ENCODE results near the gene UNC13C. TPM values are rescaled to one million over a fixed set of nuclear protein-coding genes. Genes with fewer than 3 reads are reported as not detected.

Gene UNC13C
- total and polyA plus RNA-seq, 8 donors = 0.03 to 6.4 (median 2.3) TPM; not detected in 3

GRCh38 chr15:54017959-54018358, 39.7 kb downstream of the UNC13C start:
- WGBS, 5 donors = 55 to 84% (median 78%) methylated on average over 3 of the region's 3 CpGs
- Histone ChIP-seq H3K36me3 (no peaks in the 10 kb centered on the region), H3K27ac (no peak overlapping the region), H3K4me3 (no peak overlapping the region), H3K4me1 (no peaks in the 10 kb centered on the region), H3K27me3 (no peaks in the 10 kb centered on the region), H3K9me3 (peaks cover 0 to 9% (median 6%) of the 10 kb centered on the region in 4 donors)
- intact Hi-C loops (cut with DNase I; ENCODE audit: low total_unique reads) = no loop called here
- TF ChIP-seq POLR2A (IDR thresholded peaks at IDR 0.05) = no peak
- TF ChIP-seq, protein P1, sequence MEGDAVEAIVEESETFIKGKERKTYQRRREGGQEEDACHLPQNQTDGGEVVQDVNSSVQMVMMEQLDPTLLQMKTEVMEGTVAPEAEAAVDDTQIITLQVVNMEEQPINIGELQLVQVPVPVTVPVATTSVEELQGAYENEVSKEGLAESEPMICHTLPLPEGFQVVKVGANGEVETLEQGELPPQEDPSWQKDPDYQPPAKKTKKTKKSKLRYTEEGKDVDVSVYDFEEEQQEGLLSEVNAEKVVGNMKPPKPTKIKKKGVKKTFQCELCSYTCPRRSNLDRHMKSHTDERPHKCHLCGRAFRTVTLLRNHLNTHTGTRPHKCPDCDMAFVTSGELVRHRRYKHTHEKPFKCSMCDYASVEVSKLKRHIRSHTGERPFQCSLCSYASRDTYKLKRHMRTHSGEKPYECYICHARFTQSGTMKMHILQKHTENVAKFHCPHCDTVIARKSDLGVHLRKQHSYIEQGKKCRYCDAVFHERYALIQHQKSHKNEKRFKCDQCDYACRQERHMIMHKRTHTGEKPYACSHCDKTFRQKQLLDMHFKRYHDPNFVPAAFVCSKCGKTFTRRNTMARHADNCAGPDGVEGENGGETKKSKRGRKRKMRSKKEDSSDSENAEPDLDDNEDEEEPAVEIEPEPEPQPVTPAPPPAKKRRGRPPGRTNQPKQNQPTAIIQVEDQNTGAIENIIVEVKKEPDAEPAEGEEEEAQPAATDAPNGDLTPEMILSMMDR (IDR thresholded peaks at IDR 0.05) = no peak
- no peak for TF ChIP-seq POLR2AphosphoS5 (IDR thresholded peaks at IDR 0.05)
- TF ChIP-seq EP300 (IDR thresholded peaks at IDR 0.05) = no peak
- peak in 1 of 2 donors; percentile 9 for DNase-seq

DNA sequence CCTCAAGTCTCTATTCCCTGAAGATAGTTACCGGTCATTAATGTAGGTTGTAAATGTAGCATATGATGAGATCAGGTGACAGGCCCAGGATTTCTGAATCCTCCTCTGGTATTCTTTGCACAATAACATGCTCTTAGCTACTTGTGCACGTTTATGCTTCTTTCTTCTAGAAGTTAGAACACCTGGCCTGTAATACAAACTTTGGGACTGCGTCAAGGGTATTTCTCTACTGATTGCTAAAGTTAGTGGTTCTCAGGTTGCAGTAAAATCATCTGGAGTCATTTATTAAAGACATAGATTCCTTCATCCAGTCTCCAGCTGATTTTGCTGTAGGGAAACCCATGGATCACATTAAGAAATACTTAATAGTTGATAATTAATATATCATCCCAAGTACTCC, 48.0 kb downstream of the UNC13C start:
- WGBS, 5 donors = 75 to 85% (median 80%) methylated on average over 3 of the region's 3 CpGs
- no peak overlapping the region for H3K27ac ChIP-seq
- no peak overlapping the region for H3K4me3 ChIP-seq

GRCh38 chr15:54026891-54027290, 48.6 kb downstream of the UNC13C start:
- WGBS, 5 donors = 53 to 62% (median 56%) methylated on average over 2 of the region's 2 CpGs
- TF ChIP-seq POLR2AphosphoS5 (IDR thresholded peaks at IDR 0.05) = no peak
- TF ChIP-seq POLR2A (IDR thresholded peaks at IDR 0.05) = no peak
- TF ChIP-seq, protein P1 (IDR thresholded peaks at IDR 0.05) = no peak
- TF ChIP-seq EP300 (IDR thresholded peaks at IDR 0.05) = no peak
- Histone ChIP-seq H3K9me3 (peaks cover 0 to 8% (median 3%) of the 10 kb centered on the region in 4 donors), H3K36me3 (no peaks in the 10 kb centered on the region), H3K27ac (no peak overlapping the region), H3K4me1 (no peaks in the 10 kb centered on the region), H3K4me3 (no peak overlapping the region), H3K27me3 (no peaks in the 10 kb centered on the region)
- intact Hi-C loops (cut with DNase I; ENCODE audit: low total_unique reads) = no loop called here
- no peak for DNase-seq

More for the DNA sequence above, 48.0 kb downstream of the UNC13C start:
- H3K27me3 ChIP-seq = no peaks in the 10 kb centered on the region
- H3K4me1 ChIP-seq = no peaks in the 10 kb centered on the region
- no peak for TF ChIP-seq EP300 (IDR thresholded peaks at IDR 0.05)
- peaks cover 0 to 9% (median 6%) of the 10 kb centered on the region in 4 donors for H3K9me3 ChIP-seq
- H3K36me3 ChIP-seq = no peaks in the 10 kb centered on the region
- intact Hi-C loops (cut with DNase I; ENCODE audit: low total_unique reads) = no loop called here
- DNase-seq = no peak

DNA sequence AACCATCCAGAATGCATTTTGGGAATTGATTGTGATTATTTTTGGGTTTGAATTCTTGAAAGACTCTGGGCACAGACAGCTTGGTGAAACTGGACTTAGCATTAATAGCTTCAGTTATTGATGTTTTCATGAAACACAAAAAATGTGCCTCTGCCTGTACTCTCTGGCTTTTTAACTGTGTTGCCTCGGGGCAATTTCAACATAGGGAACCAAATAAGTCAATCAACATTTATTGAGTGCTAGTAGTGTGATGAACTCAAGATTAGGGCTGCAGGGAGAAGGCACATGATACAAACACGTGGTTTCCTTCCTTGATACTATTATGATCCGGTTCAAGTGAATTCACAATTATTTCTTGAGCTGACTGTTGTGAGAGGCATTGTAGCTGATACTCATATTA, 50.8 kb downstream of the UNC13C start:
- no peak for DNase-seq
- Histone ChIP-seq H3K27me3 (no peaks in the 10 kb centered on the region), H3K4me1 (peaks cover 0 to 4% (median 0%) of the 10 kb centered on the region in 4 donors), H3K27ac (no peak overlapping the region), H3K4me3 (no peak overlapping the region), H3K36me3 (no peaks in the 10 kb centered on the region), H3K9me3 (no peaks in the 10 kb centered on the region)
- 50 to 64% (median 62%) methylated on average over 3 of the region's 3 CpGs for WGBS, 5 donors
- TF ChIP-seq POLR2AphosphoS5 (IDR thresholded peaks at IDR 0.05) (no peak), POLR2A (IDR thresholded peaks at IDR 0.05) (no peak), EP300 (IDR thresholded peaks at IDR 0.05) (no peak)
- TF ChIP-seq, protein P1 (IDR thresholded peaks at IDR 0.05) = no peak
- intact Hi-C loops (cut with DNase I; ENCODE audit: low total_unique reads) = no loop called here

DNA sequence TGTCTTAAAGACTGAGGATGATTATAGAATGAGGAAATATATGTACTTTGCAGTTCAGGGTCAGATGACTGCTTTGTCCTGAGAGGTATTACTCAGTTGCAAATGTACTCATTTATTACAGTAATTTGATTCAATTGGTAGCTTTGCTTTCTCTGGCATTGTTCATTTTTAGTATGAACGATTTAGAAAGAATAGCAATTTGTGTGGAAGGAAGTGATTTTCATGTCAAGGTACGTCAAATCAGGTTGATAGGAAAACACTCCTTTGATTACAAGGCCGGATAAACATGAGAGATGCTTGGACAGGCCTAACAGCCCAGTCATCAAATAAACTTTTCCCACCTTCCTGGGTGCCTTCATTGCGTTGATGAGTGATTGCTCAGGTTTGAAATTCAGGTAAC, 53.8 kb downstream of the UNC13C start:
- TF ChIP-seq POLR2A (IDR thresholded peaks at IDR 0.05) (no peak), EP300 (IDR thresholded peaks at IDR 0.05) (no peak), POLR2AphosphoS5 (IDR thresholded peaks at IDR 0.05) (no peak)
- TF ChIP-seq, protein P1 (IDR thresholded peaks at IDR 0.05) = no peak
- intact Hi-C loops (cut with DNase I; ENCODE audit: low total_unique reads) = no loop called here
- H3K36me3 ChIP-seq = no peaks in the 10 kb centered on the region
- peaks cover 0 to 5% (median 0%) of the 10 kb centered on the region in 4 donors for H3K4me1 ChIP-seq
- no peaks in the 10 kb centered on the region for H3K27me3 ChIP-seq
- H3K27ac ChIP-seq = no peak overlapping the region
- H3K9me3 ChIP-seq = no peaks in the 10 kb centered on the region
- no peak for DNase-seq
- WGBS, 5 donors = 81 to 89% (median 83%) methylated on average over 4 of the region's 4 CpGs
- H3K4me3 ChIP-seq = no peak overlapping the region
